ENCODE measurements around the gene FMNL2.

The FMNL2 gene

GRCh38 chr2:152571048-152571766, 236.2 kb downstream of the FMNL2 start:
- no peak overlapping the region for H3K27ac ChIP-seq
- TF ChIP-seq ZFX (IDR thresholded peaks at IDR 0.05; ENCODE audit: borderline replicate concordance) (no peak), CTCF (IDR thresholded peaks at IDR 0.05) (no peak)

GRCh38 chr2:152572031-152572430, 237.1 kb downstream of the FMNL2 start:
- no peak for TF ChIP-seq CTCF (IDR thresholded peaks at IDR 0.05)
- no peak for TF ChIP-seq ZFX (IDR thresholded peaks at IDR 0.05; ENCODE audit: borderline replicate concordance)
- no peak overlapping the region for H3K27ac ChIP-seq

- H3K27ac ChIP-seq = no peak overlapping the region
- no peak for TF ChIP-seq ZFX (IDR thresholded peaks at IDR 0.05; ENCODE audit: borderline replicate concordance)
- TF ChIP-seq CTCF (IDR thresholded peaks at IDR 0.05) = no peak
These were observed 238.2 kb downstream of the FMNL2 start for GRCh38 chr2:152573168-152573567.

GRCh38 chr2:152577579-152577978, 242.6 kb downstream of the FMNL2 start:
- TF ChIP-seq CTCF (IDR thresholded peaks at IDR 0.05) (no peak), ZFX (IDR thresholded peaks at IDR 0.05; ENCODE audit: borderline replicate concordance) (no peak)
- H3K27ac ChIP-seq = no peak overlapping the region

GRCh38 chr2:152578573-152578972, 243.6 kb downstream of the FMNL2 start:
- no peak overlapping the region for H3K27ac ChIP-seq
- no peak for TF ChIP-seq CTCF (IDR thresholded peaks at IDR 0.05)
- TF ChIP-seq ZFX (IDR thresholded peaks at IDR 0.05; ENCODE audit: borderline replicate concordance) = no peak

GRCh38 chr2:152580714-152581113, 245.7 kb downstream of the FMNL2 start:
- no peak overlapping the region for H3K27ac ChIP-seq
- TF ChIP-seq CTCF (IDR thresholded peaks at IDR 0.05) = no peak

- TF ChIP-seq ZFX (IDR thresholded peaks at IDR 0.05; ENCODE audit: borderline replicate concordance) (no peak), CTCF (IDR thresholded peaks at IDR 0.05) (no peak)
- no peak overlapping the region for H3K27ac ChIP-seq
These were observed 246.4 kb downstream of the FMNL2 start for GRCh38 chr2:152581360-152581759.
